ENCODE data around the gene MTHFSD.

MTHFSD gene

GRCh38 chr16:86573646-86574508 lies 18.8 kb upstream of the MTHFSD start:
- H3K9me3 ChIP-seq (replicated peaks; ENCODE audit: insufficient read depth, low read length), result no peaks in the 10 kb centered on the region
- no peaks in the 10 kb centered on the region for H3K79me2 ChIP-seq (ENCODE audit: low read length)
- H3K9ac ChIP-seq (ENCODE audit: low read length), result no peak overlapping the region
- no peaks in the 10 kb centered on the region for H3F3A ChIP-seq (ENCODE audit: insufficient read depth, low read length)
- H4K20me1 ChIP-seq (ENCODE audit: insufficient read depth, low read length), result no peaks in the 10 kb centered on the region
- DNase-seq, result no peak
- no peak overlapping the region for H3K27ac ChIP-seq (ENCODE audit: low read length)
- no peaks in the 10 kb centered on the region for H3K9me2 ChIP-seq (replicated peaks; ENCODE audit: insufficient read depth, low read length)
- H2AFZ ChIP-seq (ENCODE audit: low read length), result no peak overlapping the region
- peaks cover 59% of the 10 kb centered on the region for H3K27me3 ChIP-seq (replicated peaks; ENCODE audit: insufficient read depth, low read length)
- no peak overlapping the region for H3K4me3 ChIP-seq (ENCODE audit: low read length)
- H3K4me2 ChIP-seq (ENCODE audit: low read depth, low read length), result no peak overlapping the region
- no peaks in the 10 kb centered on the region for H3K4me1 ChIP-seq (ENCODE audit: low read length)
- H3K36me3 ChIP-seq (replicated peaks; ENCODE audit: insufficient read depth, low read length), result no peaks in the 10 kb centered on the region
- no peak for TF ChIP-seq EZH2 (optimal IDR thresholded peaks at IDR 0.05; ENCODE audit: low read depth, low read length)
- TF ChIP-seq, protein P1, sequence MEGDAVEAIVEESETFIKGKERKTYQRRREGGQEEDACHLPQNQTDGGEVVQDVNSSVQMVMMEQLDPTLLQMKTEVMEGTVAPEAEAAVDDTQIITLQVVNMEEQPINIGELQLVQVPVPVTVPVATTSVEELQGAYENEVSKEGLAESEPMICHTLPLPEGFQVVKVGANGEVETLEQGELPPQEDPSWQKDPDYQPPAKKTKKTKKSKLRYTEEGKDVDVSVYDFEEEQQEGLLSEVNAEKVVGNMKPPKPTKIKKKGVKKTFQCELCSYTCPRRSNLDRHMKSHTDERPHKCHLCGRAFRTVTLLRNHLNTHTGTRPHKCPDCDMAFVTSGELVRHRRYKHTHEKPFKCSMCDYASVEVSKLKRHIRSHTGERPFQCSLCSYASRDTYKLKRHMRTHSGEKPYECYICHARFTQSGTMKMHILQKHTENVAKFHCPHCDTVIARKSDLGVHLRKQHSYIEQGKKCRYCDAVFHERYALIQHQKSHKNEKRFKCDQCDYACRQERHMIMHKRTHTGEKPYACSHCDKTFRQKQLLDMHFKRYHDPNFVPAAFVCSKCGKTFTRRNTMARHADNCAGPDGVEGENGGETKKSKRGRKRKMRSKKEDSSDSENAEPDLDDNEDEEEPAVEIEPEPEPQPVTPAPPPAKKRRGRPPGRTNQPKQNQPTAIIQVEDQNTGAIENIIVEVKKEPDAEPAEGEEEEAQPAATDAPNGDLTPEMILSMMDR (IDR thresholded peaks at IDR 0.05; ENCODE audit: low read length), result no peak
- no peak for TF ChIP-seq EZH2phosphoT487 (IDR thresholded peaks at IDR 0.05; ENCODE audit: low read length)

- no peak for DNase-seq
- H3K79me2 ChIP-seq (ENCODE audit: low read length), result no peaks in the 10 kb centered on the region
These were observed 18.2 kb upstream of the MTHFSD start for GRCh38 chr16:86573215-86573614.

DNA sequence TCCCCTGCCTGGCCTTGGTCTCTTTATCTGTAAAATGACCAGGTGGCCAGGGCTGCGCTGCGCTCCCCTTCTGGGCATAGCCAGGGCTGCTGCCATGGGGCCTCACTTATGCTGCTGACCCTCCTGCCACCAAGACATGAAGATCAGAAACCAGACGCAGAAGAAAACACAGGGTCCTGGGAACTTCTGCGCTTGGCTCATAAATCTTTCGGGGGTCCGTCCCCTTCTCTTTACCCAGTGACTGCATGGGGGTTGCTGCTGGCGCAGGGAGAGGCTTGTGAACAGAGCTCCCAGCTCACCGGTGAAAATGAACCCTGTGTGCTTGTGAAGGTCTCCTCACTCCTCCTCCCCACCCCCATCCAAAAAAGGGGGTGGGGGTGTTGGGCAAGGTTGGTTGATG lies 17.6 kb upstream of the MTHFSD start:
- no peaks in the 10 kb centered on the region for H3K9me2 ChIP-seq (replicated peaks; ENCODE audit: insufficient read depth, low read length)
- no peaks in the 10 kb centered on the region for H3K79me2 ChIP-seq (ENCODE audit: low read length)
- H3K27me3 ChIP-seq (replicated peaks; ENCODE audit: insufficient read depth, low read length), result peaks cover 51% of the 10 kb centered on the region
- H3F3A ChIP-seq (ENCODE audit: insufficient read depth, low read length), result no peaks in the 10 kb centered on the region
- H3K9ac ChIP-seq (ENCODE audit: low read length), result no peak overlapping the region
- no peak overlapping the region for H3K4me3 ChIP-seq (ENCODE audit: low read length)
- no peaks in the 10 kb centered on the region for H4K20me1 ChIP-seq (ENCODE audit: insufficient read depth, low read length)
- H3K36me3 ChIP-seq (replicated peaks; ENCODE audit: insufficient read depth, low read length), result no peaks in the 10 kb centered on the region
- H2AFZ ChIP-seq (ENCODE audit: low read length), result no peak overlapping the region
- H3K4me1 ChIP-seq (ENCODE audit: low read length), result no peaks in the 10 kb centered on the region
- no peak overlapping the region for H3K4me2 ChIP-seq (ENCODE audit: low read depth, low read length)
- TF ChIP-seq EZH2phosphoT487 (IDR thresholded peaks at IDR 0.05; ENCODE audit: low read length) (no peak), EZH2 (optimal IDR thresholded peaks at IDR 0.05; ENCODE audit: low read depth, low read length) (no peak)
- TF ChIP-seq, protein P1 (IDR thresholded peaks at IDR 0.05; ENCODE audit: low read length), result no peak
- DNase-seq, result no peak
- H3K9me3 ChIP-seq (replicated peaks; ENCODE audit: insufficient read depth, low read length), result no peaks in the 10 kb centered on the region
- no peak overlapping the region for H3K27ac ChIP-seq (ENCODE audit: low read length)

More at GRCh38 chr16:86573215-86573614, 18.2 kb upstream of the MTHFSD start:
- Histone ChIP-seq H3K27me3 (replicated peaks; ENCODE audit: insufficient read depth, low read length) (peaks cover 57% of the 10 kb centered on the region), H3K4me1 (ENCODE audit: low read length) (no peaks in the 10 kb centered on the region), H3F3A (ENCODE audit: insufficient read depth, low read length) (no peaks in the 10 kb centered on the region), H4K20me1 (ENCODE audit: insufficient read depth, low read length) (no peaks in the 10 kb centered on the region), H3K36me3 (replicated peaks; ENCODE audit: insufficient read depth, low read length) (no peaks in the 10 kb centered on the region), H3K9me3 (replicated peaks; ENCODE audit: insufficient read depth, low read length) (no peaks in the 10 kb centered on the region), H3K4me3 (ENCODE audit: low read length) (no peak overlapping the region), H3K9ac (ENCODE audit: low read length) (no peak overlapping the region), H3K4me2 (ENCODE audit: low read depth, low read length) (no peak overlapping the region), H3K9me2 (replicated peaks; ENCODE audit: insufficient read depth, low read length) (no peaks in the 10 kb centered on the region), H3K27ac (ENCODE audit: low read length) (no peak overlapping the region), H2AFZ (ENCODE audit: low read length) (no peak overlapping the region)
- TF ChIP-seq EZH2 (optimal IDR thresholded peaks at IDR 0.05; ENCODE audit: low read depth, low read length) (no peak), EZH2phosphoT487 (IDR thresholded peaks at IDR 0.05; ENCODE audit: low read length) (no peak)
- TF ChIP-seq, protein P1 (IDR thresholded peaks at IDR 0.05; ENCODE audit: low read length), result no peak

Data from MM.1S (cell line).